HepG2 (cell line): ENCODE measurements around the gene DHTKD1. TPM values are rescaled to one million over a fixed set of nuclear protein-coding genes. Genes with fewer than 3 reads are reported as not detected.

Experiments
- ATAC-seq: fragments of 200-7000 bp; cut with Tn5 transposase; 3 replicates; pipeline ENCODE4 v1.9.1; 2020; ENCODE audit warnings: mild to moderate bottlenecking, moderate library complexity
- BruUV-seq: library from RNA; stranded (reverse); fragments of 400-500 nt; replicated peaks from 2 replicates; lab custom pipeline; 2021; lab: Mats Ljungman, UMichigan
- CTCF ChIA-PET: fragments of 300-600 bp; formaldehyde crosslinking; extraction: SDS; loops from one replicate; lab custom pipeline; 2021; ENCODE audit warnings: low total read pairs, inconsistent platforms, low intra/inter-chr PET ratio; lab: Yijun Ruan, JAX
- POLR2A ChIA-PET: fragments of 350-600 bp; sonication (Branson Sonifier 250); formaldehyde crosslinking; loops from one replicate; lab custom pipeline; 2020; ENCODE audit warnings: antibody characterized with exemption, inconsistent platforms; lab: Yijun Ruan, JAX
- DNase-seq: peaks from one replicate; pipeline ENCODE4 v3.0.0-alpha.2; 2015; ENCODE audit warnings: low spot score
- FAIRE-seq: peaks from 3 replicates; lab custom pipeline; 2011; peaks lifted over from hg19 to GRCh38; lab: Jason Lieb, UNC
- H2AFZ ChIP-seq: one replicate; pipeline ENCODE4 v1.6.1; 2011; ENCODE audit warnings: low read length, inconsistent platforms
- H3K27ac ChIP-seq: fragments of 300-600 bp; 3 replicates; pipeline ENCODE4 v1.8.0; 2011; ENCODE audit warnings: mixed run types, mild to moderate bottlenecking, mixed read lengths, low read length, inconsistent platforms; ENCODE audit not compliant: insufficient read depth; ENCODE audit errors: extremely low read length
- H3K27me3 ChIP-seq, 2 experiments: fragments of 200-600 bp in 1 of 2; 2 replicates in 1 of 2; 3 replicates in 1 of 2; pipeline versions ENCODE4 v1.6.0 to v1.8.0; 2011; ENCODE audit warnings: low read length in 2 of 2, mild to moderate bottlenecking in 2 of 2, moderate library complexity in 2 of 2, inconsistent platforms in 1 of 2; ENCODE audit not compliant: insufficient read depth in 2 of 2, control insufficient read depth in 1 of 2
- H3K36me3 ChIP-seq, 2 experiments: fragments of 200-600 bp in 1 of 2; replicated peaks in 1 of 2; 2 replicates in 1 of 2; 3 replicates in 1 of 2; pipeline versions ENCODE4 v1.5.1 to v1.8.0; 2011; ENCODE audit warnings: low read length in 2 of 2, inconsistent platforms in 1 of 2; ENCODE audit not compliant: insufficient read depth in 2 of 2, control insufficient read depth in 1 of 2
- H3K4me1 ChIP-seq: 2 replicates; pipeline ENCODE4 v1.5.1; 2012; ENCODE audit warnings: low read length, inconsistent platforms; ENCODE audit not compliant: insufficient read depth
- H3K4me2 ChIP-seq: 2 replicates; pipeline ENCODE4 v1.6.0; 2011; ENCODE audit warnings: low read depth, low read length, inconsistent platforms
- H3K4me3 ChIP-seq, 3 experiments: fragments of 200-600 bp in 1 of 3; sonication (generic), shearing (Covaris generic) in 1 of 3; replicated peaks in 1 of 3; 2 replicates each; pipeline ENCODE4 v1.5.1; 2011 to 2016; ENCODE audit warnings: low read length in 3 of 3, inconsistent platforms in 2 of 3, low read depth in 2 of 3, mild to moderate bottlenecking in 2 of 3, control low read depth in 1 of 3, mixed read lengths in 1 of 3; ENCODE audit not compliant: insufficient read depth in 1 of 3
- H3K79me2 ChIP-seq: one replicate; pipeline ENCODE4 v1.6.1; 2011; ENCODE audit warnings: low read length, inconsistent platforms; ENCODE audit not compliant: insufficient read depth
- H3K9ac ChIP-seq: 2 replicates; pipeline ENCODE4 v1.6.0; 2011; ENCODE audit warnings: mild to moderate bottlenecking, low read depth, low read length, inconsistent platforms; ENCODE audit not compliant: insufficient read depth
- H3K9me3 ChIP-seq: 2 replicates; pipeline ENCODE4 v1.5.1; 2012; ENCODE audit warnings: mild to moderate bottlenecking, low read length
- H4K20me1 ChIP-seq: 2 replicates; pipeline ENCODE4 v1.6.0; 2011; ENCODE audit warnings: inconsistent platforms, mild to moderate bottlenecking, low read length, moderate library complexity; ENCODE audit not compliant: insufficient read depth
- AGO2 ChIP-seq: fragments of 200-400 bp; formaldehyde crosslinking; optimal IDR thresholded peaks from 2 replicates; pipeline ENCODE3; 2017; ENCODE audit warnings: mild to moderate bottlenecking, low read depth, low read length, moderate library complexity
- HNRNPUL1 ChIP-seq: fragments of 200-400 bp; formaldehyde crosslinking; IDR thresholded peaks from 2 replicates; pipeline ENCODE4 v1.6.1; 2017; ENCODE audit warnings: low read depth, mild to moderate bottlenecking, low read length, moderate library complexity
- MTA1 ChIP-seq: sonication (generic); formaldehyde crosslinking; IDR thresholded peaks from 2 replicates; pipeline ENCODE4 v1.4.0; 2020; ENCODE audit warnings: missing genetic modification reagents, mild to moderate bottlenecking, borderline replicate concordance
- ZNF224 ChIP-seq: sonication (generic); formaldehyde crosslinking; IDR thresholded peaks from 2 replicates; pipeline ENCODE4 v1.5.0; 2020; ENCODE audit warnings: mild to moderate bottlenecking, missing genetic modification reagents
- ZNF460 ChIP-seq: sonication (generic); formaldehyde crosslinking; IDR thresholded peaks from 2 replicates; pipeline ENCODE4 v1.5.1; 2020; ENCODE audit warnings: missing genetic modification reagents, mild to moderate bottlenecking, borderline replicate concordance
- ZNF780A ChIP-seq: sonication (generic); formaldehyde crosslinking; IDR thresholded peaks from 2 replicates; pipeline ENCODE4 v1.8.0; 2022; ENCODE audit warnings: mild to moderate bottlenecking, missing genetic modification reagents, moderate library complexity
- WGBS: methylation state at CpG from one replicate; pipeline ENCODE4 v1.1.6; 2017; ENCODE audit warnings: low lambda C conversion rate; 5-methylcytosine and 5-hydroxymethylcytosine counted together
- in situ Hi-C: cut with HindIII; loops from 2 replicates; pipeline ENCODE4 v1.10.0; 2017; ENCODE audit warnings: low pct_unique_long_range_greater_than_20kb; ENCODE audit not compliant: extremely low pct_ligation_motif_present
- intact Hi-C: fragments of 100-400 bp; cut with micrococcal nuclease; formaldehyde crosslinking; loops from one replicate; pipeline ENCODE4 v1.10.0; 2022; ENCODE audit not compliant: unreplicated experiment
- polyA plus RNA-seq, 8 experiments: library from polyadenylated mRNA; depleted of rRNA in 3 of 8; stranded (reverse) in 7 of 8; unstranded in 1 of 8; fragments of >200 nt; fragmentation: Illumina TruSeq in 4 of 8; extraction: Trizol in 4 of 8; gene quantifications; 2 replicates each; pipeline versions ENCODE4 v1.2.1 to v1.2.3, GENCODE V29; 2011 to 2016; ENCODE audit warnings: low read depth in 4 of 8, missing spikeins in 1 of 8, mixed read lengths in 1 of 8; ENCODE audit not compliant: insufficient read depth in 1 of 8
- total RNA-seq, 5 experiments: library from RNA; depleted of rRNA; stranded (reverse); fragments of >200 nt; fragmentation: Illumina TruSeq; extraction: Trizol; gene quantifications; 2 replicates each; pipeline ENCODE4 v1.2.3, GENCODE V29; 2016; ENCODE audit warnings: low read depth in 1 of 5
- TF ChIP-seq, protein P1 (sequence below): sonication (generic); formaldehyde crosslinking; IDR thresholded peaks from 2 replicates; pipeline ENCODE4 v1.9.0; 2021; ENCODE audit warnings: missing genetic modification reagents, mild to moderate bottlenecking, borderline replicate concordance

Gene DHTKD1
- total and polyA plus RNA-seq, 2 of the 13 experiments (the other 11 are each of a cell fraction or from before 2014, with no cell fraction given): 9.6 to 14.1 TPM

DNA sequence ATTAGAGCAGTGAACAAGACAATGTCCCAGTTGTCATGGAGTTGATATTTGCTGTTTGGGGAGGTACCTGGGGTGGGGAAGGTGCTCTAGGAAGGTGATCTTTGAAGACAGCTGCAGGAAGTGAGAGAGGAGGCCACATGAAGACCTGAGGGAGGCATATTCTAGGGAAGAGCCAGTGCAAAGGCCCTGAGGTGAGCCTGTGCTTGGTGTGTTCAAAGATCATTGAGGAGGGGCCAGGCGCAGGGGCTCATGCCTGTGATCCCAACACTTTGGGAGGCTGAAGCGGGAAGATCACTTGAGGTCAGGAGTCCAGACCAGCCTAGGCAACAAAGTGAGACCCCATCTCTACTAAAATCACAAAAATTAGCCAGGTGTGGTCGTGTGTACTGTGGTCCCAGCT, 75.8 kb downstream of the DHTKD1 start:
- Histone ChIP-seq H4K20me1 (no peaks in the 10 kb centered on the region), H3K4me3 (no peak overlapping the region), H3K79me2 (no peaks in the 10 kb centered on the region), H3K4me1 (no peaks in the 10 kb centered on the region), H2AFZ (no peak overlapping the region), H3K27ac (no peak overlapping the region), H3K4me2 (no peak overlapping the region), H3K36me3 (peaks cover 2 to 20% of the 10 kb centered on the region in 2 experiments; a peak in 4 of 5 replicates), H3K9me3 (no peaks in the 10 kb centered on the region), H3K9ac (no peak overlapping the region), H3K27me3 (no peaks in the 10 kb centered on the region)
- CTCF ChIA-PET: no interaction called here
- WGBS: 89% methylated on average over 3 of the region's 3 CpGs
- TF ChIP-seq MTA1 (CRISPR knock-in tag): no peak
- TF ChIP-seq ZNF224 (CRISPR knock-in tag): no peak
- TF ChIP-seq HNRNPUL1: no peak
- TF ChIP-seq, protein P1, sequence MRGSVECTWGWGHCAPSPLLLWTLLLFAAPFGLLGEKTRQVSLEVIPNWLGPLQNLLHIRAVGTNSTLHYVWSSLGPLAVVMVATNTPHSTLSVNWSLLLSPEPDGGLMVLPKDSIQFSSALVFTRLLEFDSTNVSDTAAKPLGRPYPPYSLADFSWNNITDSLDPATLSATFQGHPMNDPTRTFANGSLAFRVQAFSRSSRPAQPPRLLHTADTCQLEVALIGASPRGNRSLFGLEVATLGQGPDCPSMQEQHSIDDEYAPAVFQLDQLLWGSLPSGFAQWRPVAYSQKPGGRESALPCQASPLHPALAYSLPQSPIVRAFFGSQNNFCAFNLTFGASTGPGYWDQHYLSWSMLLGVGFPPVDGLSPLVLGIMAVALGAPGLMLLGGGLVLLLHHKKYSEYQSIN: no peak
- BruUV-seq: no TSS peak
- POLR2A ChIA-PET: no interaction called here
- DNase-seq (no peak), FAIRE-seq (no peak), ATAC-seq (no peak)
- intact Hi-C loops (no loop called here), in situ Hi-C loops (no loop called here)

DNA sequence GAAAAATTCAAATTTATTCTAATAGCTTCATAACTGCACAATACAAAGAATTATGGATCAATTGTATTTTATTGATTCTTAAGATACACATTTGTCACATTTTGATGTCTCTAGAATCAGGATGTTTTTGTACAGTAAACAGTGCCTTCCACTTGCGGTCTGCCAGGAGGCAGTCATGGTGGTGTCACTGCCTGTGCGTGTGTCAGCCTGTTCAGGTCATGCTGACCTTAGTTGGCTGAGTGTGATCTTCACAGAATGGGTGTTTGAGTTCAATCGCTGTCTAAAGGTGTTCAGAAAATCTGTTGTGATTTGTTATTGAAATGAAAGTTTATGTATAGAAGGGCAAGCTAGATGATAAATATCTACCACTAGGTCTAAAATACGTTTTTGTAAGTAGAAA, 81.4 kb downstream of the DHTKD1 start:
- TF ChIP-seq ZNF780A (CRISPR knock-in tag) (no peak), ZNF460 (CRISPR knock-in tag) (no peak), AGO2 (no peak)
- Histone ChIP-seq H3K9me3 (no peaks in the 10 kb centered on the region), H3K4me1 (peaks cover under 1% of the 10 kb centered on the region; the same call in 1 of the 2 replicates), H3K36me3 (peaks cover 0 to 9% of the 10 kb centered on the region in 2 experiments; a peak in 1 of 5 replicates), H3K27ac (no peak overlapping the region), H3K4me2 (no peak overlapping the region), H3K4me3 (no peak overlapping the region), H3K79me2 (no peaks in the 10 kb centered on the region), H2AFZ (no peak overlapping the region), H3K9ac (no peak overlapping the region), H3K27me3 (no peaks in the 10 kb centered on the region), H4K20me1 (no peaks in the 10 kb centered on the region)
- no TSS peak for BruUV-seq
- ATAC-seq (no peak), DNase-seq (no peak), FAIRE-seq (no peak)
- ChIA-PET CTCF (no interaction called here), POLR2A (no interaction called here)
- WGBS: 77% methylated on average over 4 of the region's 4 CpGs
- intact Hi-C loops: no loop called here
- in situ Hi-C loops: no loop called here
